Lower lobe of right lung (tissue), 2 donors: Measurements from ENCODE around the gene TMEM61. TPM values are rescaled to one million over a fixed set of nuclear protein-coding genes. Genes with fewer than 3 reads are reported as not detected.

ENCODE experiments used
- ATAC-seq, 2 donors: fragments of 200-7000 bp; cut with Tn5 transposase; one replicate each; pipeline ENCODE4 v1.9.1; 2020 to 2022; ENCODE audit warnings: mild to moderate bottlenecking in 2 of 2, moderate library complexity in 2 of 2
- DNase-seq: peaks from one replicate; pipeline ENCODE4 v3.0.0-alpha.2; 2020
- H3K27ac ChIP-seq: fragments of 200-600 bp; one replicate; pipeline ENCODE4 v1.8.0; 2022
- H3K27me3 ChIP-seq: fragments of 200-600 bp; one replicate; pipeline ENCODE4 v1.8.0; 2022; ENCODE audit warnings: low read depth
- H3K36me3 ChIP-seq: fragments of 200-600 bp; one replicate; pipeline ENCODE4 v1.8.0; 2022; ENCODE audit warnings: mild to moderate bottlenecking
- H3K4me1 ChIP-seq: fragments of 200-600 bp; one replicate; pipeline ENCODE4 v1.8.0; 2022
- H3K4me3 ChIP-seq: fragments of 200-600 bp; one replicate; pipeline ENCODE4 v1.8.0; 2022; ENCODE audit warnings: mild to moderate bottlenecking
- H3K9me3 ChIP-seq: fragments of 200-600 bp; one replicate; pipeline ENCODE4 v1.8.0; 2022
- CTCF ChIP-seq: fragments of 200-600 bp; IDR thresholded peaks from one replicate; pipeline ENCODE4 v1.8.0; 2022; ENCODE audit warnings: antibody characterized with exemption, mild to moderate bottlenecking
- intact Hi-C: fragments of 100-400 bp; cut with DNase I; formaldehyde crosslinking; loops from one replicate; pipeline ENCODE4 v1.11.0; 2022
- total RNA-seq: library from RNA; stranded (reverse); fragmentation: NEBNext Ultra II Directional; extraction: Animal tissue kit (Norgen Biotek cat#: 25700); gene quantifications from one replicate; pipeline ENCODE4 v1.2.1, GENCODE V29; 2021
- donor health status: DM: no; HTN: yes; CAD: no; lungs with severe emphysema.

Gene TMEM61
- total RNA-seq, 1 donor from 2014 or later: 2.7 TPM

GRCh38 chr1:55038974-55039341 lies 58.5 kb downstream of the TMEM61 start:
- ATAC-seq (no peak), DNase-seq (no peak)
- Histone ChIP-seq H3K4me3 (peak overlapping the region; percentile 52), H3K27me3 (peaks cover 42% of the 10 kb centered on the region), H3K27ac (peak overlapping the region; percentile 65), H3K9me3 (no peaks in the 10 kb centered on the region), H3K4me1 (peaks cover 7% of the 10 kb centered on the region), H3K36me3 (no peaks in the 10 kb centered on the region)
- no peak for TF ChIP-seq CTCF
- intact Hi-C loops: no loop called here

DNA sequence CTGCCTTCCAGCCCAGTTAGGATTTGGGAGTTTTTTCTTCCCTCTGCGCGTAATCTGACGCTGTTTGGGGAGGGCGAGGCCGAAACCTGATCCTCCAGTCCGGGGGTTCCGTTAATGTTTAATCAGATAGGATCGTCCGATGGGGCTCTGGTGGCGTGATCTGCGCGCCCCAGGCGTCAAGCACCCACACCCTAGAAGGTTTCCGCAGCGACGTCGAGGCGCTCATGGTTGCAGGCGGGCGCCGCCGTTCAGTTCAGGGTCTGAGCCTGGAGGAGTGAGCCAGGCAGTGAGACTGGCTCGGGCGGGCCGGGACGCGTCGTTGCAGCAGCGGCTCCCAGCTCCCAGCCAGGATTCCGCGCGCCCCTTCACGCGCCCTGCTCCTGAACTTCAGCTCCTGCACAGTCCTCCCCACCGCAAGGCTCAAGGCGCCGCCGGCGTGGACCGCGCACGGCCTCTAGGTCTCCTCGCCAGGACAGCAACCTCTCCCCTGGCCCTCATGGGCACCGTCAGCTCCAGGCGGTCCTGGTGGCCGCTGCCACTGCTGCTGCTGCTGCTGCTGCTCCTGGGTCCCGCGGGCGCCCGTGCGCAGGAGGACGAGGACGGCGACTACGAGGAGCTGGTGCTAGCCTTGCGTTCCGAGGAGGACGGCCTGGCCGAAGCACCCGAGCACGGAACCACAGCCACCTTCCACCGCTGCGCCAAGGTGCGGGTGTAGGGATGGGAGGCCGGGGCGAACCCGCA lies 59.1 kb downstream of the TMEM61 start, which contains the start of gene PCSK9:
Gene PCSK9 (plus strand): TSS at position 207 of the 741 bp plus-strand sequence. CDS start 290 bp downstream, at position 497.
- Histone ChIP-seq H3K36me3 (no peaks in the 10 kb centered on the region), H3K4me1 (peaks cover 7% of the 10 kb centered on the region), H3K9me3 (no peaks in the 10 kb centered on the region), H3K4me3 (peak within 1 kb of the TSS; percentile 52), H3K27ac (peak within 1 kb of the TSS; percentile 65), H3K27me3 (peaks cover 42% of the 10 kb centered on the region)
- no peak for TF ChIP-seq CTCF
- DNase-seq (peak; percentile 71), ATAC-seq (peak; percentile 76 to 84)
- intact Hi-C loops: no loop called here

DNA sequence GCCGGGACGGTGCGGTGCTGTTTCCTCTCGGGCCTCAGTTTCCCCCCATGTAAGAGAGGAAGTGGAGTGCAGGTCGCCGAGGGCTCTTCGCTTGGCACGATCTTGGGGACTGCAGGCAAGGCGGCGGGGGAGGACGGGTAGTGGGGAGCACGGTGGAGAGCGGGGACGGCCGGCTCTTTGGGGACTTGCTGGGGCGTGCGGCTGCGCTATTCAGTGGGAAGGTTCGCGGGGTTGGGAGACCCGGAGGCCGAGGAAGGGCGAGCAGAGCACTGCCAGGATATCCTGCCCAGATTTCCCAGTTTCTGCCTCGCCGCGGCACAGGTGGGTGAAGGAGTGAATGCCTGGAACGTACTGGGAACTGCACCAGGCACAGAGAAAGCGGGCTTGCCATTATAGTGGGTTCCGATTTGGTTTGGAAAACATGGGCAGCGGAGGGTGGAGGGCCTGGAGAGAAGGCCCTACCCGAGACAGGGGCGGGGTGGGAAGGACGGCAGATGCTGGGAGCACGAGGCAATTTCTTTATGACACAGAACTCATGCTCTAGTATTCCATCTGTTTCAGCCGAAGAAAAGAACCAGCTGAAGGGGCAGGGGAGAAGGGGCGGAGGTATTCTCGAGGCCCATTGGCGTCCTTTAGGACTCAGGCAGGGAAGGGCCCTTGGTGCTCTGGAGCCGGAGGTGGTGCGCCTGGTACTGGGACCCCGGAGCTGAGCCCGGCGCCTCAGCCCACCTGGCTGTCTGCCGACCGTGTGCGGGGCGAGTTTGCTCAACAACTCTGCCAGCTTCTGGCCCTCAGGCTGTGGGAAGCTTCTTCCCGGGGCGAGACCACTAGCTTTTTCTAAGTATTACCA lies 59.9 kb downstream of the TMEM61 start:
- peak overlapping the region; percentile 52 for H3K4me3 ChIP-seq
- peaks cover 7% of the 10 kb centered on the region for H3K4me1 ChIP-seq
- intact Hi-C loops: no loop called here
- ATAC-seq (peak; percentile 55 to 58), DNase-seq (no peak)
- no peaks in the 10 kb centered on the region for H3K36me3 ChIP-seq
- TF ChIP-seq CTCF: no peak
- H3K9me3 ChIP-seq: no peaks in the 10 kb centered on the region
- peaks cover 40% of the 10 kb centered on the region for H3K27me3 ChIP-seq
- peak overlapping the region; percentile 65 for H3K27ac ChIP-seq

DNA sequence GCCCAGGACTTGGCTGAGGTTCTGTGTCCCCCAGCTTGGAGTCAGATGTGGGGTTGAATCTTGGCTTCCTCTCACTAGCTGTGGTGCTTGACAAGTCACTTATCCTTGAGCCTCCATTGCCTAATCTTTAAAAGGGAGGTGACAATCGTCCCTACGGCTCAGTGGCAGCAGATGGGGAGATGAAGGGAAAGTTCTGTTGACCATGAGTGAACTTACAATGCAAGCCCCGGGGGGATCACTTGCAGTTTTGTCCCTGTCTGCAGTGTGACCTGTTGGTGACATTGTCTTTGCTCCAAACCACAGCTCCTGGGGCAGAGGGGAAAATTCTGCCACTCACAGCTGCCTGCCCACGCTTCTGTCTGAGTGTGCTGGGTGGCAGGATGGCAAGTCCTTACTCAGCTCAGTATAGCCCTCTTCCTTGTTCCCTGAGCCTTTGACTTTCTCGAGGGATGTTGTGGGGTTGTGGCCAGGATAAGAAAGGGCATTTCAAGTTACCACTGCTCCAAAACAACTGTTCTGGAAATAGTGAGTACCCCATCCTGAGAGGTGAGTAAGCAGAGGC lies 60.6 kb downstream of the TMEM61 start:
- Histone ChIP-seq H3K36me3 (no peaks in the 10 kb centered on the region), H3K4me1 (peaks cover 7% of the 10 kb centered on the region), H3K4me3 (peak overlapping the region; percentile 52), H3K27me3 (peaks cover 33% of the 10 kb centered on the region), H3K9me3 (no peaks in the 10 kb centered on the region), H3K27ac (no peak overlapping the region)
- intact Hi-C loops: no loop called here
- no peak for DNase-seq
- TF ChIP-seq CTCF: no peak
- ATAC-seq: peak in 1 of 2 donors; percentile 42

GRCh38 chr1:55041613-55042012 lies 61.2 kb downstream of the TMEM61 start:
- Histone ChIP-seq H3K4me3 (no peak overlapping the region), H3K36me3 (no peaks in the 10 kb centered on the region), H3K27ac (no peak overlapping the region), H3K4me1 (peaks cover 7% of the 10 kb centered on the region), H3K9me3 (no peaks in the 10 kb centered on the region), H3K27me3 (peaks cover 28% of the 10 kb centered on the region)
- intact Hi-C loops: no loop called here
- ATAC-seq: no peak
- no peak for DNase-seq
- TF ChIP-seq CTCF: no peak

Other genes with a start within 250 kb of the TMEM61 start
- 3.3 TPM for gene PARS2, start 216.1 kb upstream of the TMEM61 start, total RNA-seq
- 8.4 TPM for gene TTC22, start 179.3 kb upstream of the TMEM61 start, total RNA-seq
- 674 TPM for gene DHCR24, start 93.4 kb upstream of the TMEM61 start, total RNA-seq
- gene BSND, start 18.3 kb downstream of the TMEM61 start, total RNA-seq: not detected
- 25.7 TPM for gene PCSK9, start 58.9 kb downstream of the TMEM61 start, total RNA-seq
- 37.6 TPM for gene USP24, start 234.7 kb downstream of the TMEM61 start, total RNA-seq